ENCODE measurements around the gene KRT74. TPM values are rescaled to one million over a fixed set of nuclear protein-coding genes. Genes with fewer than 3 reads are reported as not detected.

The KRT74 gene
- total RNA-seq, 2 experiments from 2014 or later: not detected

GRCh38 chr12:52534482-52534881, 39.2 kb downstream of the KRT74 start:
- Mint-ChIP-seq H3K4me1 (no peaks in the 10 kb centered on the region), H3K27me3 (peaks cover 11% of the 10 kb centered on the region), H3K4me3 (no peak overlapping the region), H3K9me3 (ENCODE audit: low read depth) (no peaks in the 10 kb centered on the region), H3K36me3 (no peaks in the 10 kb centered on the region), H3K27ac (no peak overlapping the region)
- ATAC-seq: no peak
- no peak for DNase-seq
- CTCF ChIA-PET: no interaction called here

GRCh38 chr12:52533686-52534470, 39.8 kb downstream of the KRT74 start:
- Mint-ChIP-seq H3K27me3 (peaks cover 11% of the 10 kb centered on the region), H3K36me3 (no peaks in the 10 kb centered on the region), H3K9me3 (ENCODE audit: low read depth) (no peaks in the 10 kb centered on the region), H3K4me1 (no peaks in the 10 kb centered on the region), H3K4me3 (no peak overlapping the region), H3K27ac (no peak overlapping the region)
- DNase-seq: no peak
- no peak for ATAC-seq
- CTCF ChIA-PET: no interaction called here

GRCh38 chr12:52532636-52533035, 41.0 kb downstream of the KRT74 start:
- DNase-seq: no peak
- Mint-ChIP-seq H3K9me3 (ENCODE audit: low read depth) (no peaks in the 10 kb centered on the region), H3K4me3 (no peak overlapping the region), H3K36me3 (no peaks in the 10 kb centered on the region), H3K27me3 (peaks cover 4% of the 10 kb centered on the region), H3K27ac (no peak overlapping the region), H3K4me1 (no peaks in the 10 kb centered on the region)
- no peak for ATAC-seq
- CTCF ChIA-PET: interaction anchor here (1.2 kb wide), 1 partner anchor 347 kb away, joined by 3 read pairs; no protein-coding TSS in a partner anchor

- DNase-seq (no peak), ATAC-seq (no peak)
- no peaks in the 10 kb centered on the region for H3K9me3 Mint-ChIP-seq (ENCODE audit: low read depth)
- peaks cover 4% of the 10 kb centered on the region for H3K4me1 Mint-ChIP-seq
- H3K27ac Mint-ChIP-seq: no peak overlapping the region
- H3K36me3 Mint-ChIP-seq: no peaks in the 10 kb centered on the region
- H3K4me3 Mint-ChIP-seq: no peak overlapping the region
- peaks cover 2% of the 10 kb centered on the region for H3K27me3 Mint-ChIP-seq
- CTCF ChIA-PET: interaction anchor here (1.2 kb wide), 1 partner anchor 348 kb away, joined by 3 read pairs; no protein-coding TSS in a partner anchor
Measured at GRCh38 chr12:52531566-52532300, 41.9 kb downstream of the KRT74 start.

GRCh38 chr12:52530905-52531304, 42.7 kb downstream of the KRT74 start:
- Mint-ChIP-seq H3K27me3 (peaks cover 2% of the 10 kb centered on the region), H3K9me3 (ENCODE audit: low read depth) (no peaks in the 10 kb centered on the region), H3K27ac (no peak overlapping the region), H3K4me3 (no peak overlapping the region), H3K4me1 (peaks cover 9% of the 10 kb centered on the region), H3K36me3 (no peaks in the 10 kb centered on the region)
- no peak for ATAC-seq
- no peak for DNase-seq
- CTCF ChIA-PET: no interaction called here

GRCh38 chr12:52530366-52530765, 43.3 kb downstream of the KRT74 start:
- Mint-ChIP-seq H3K36me3 (no peaks in the 10 kb centered on the region), H3K4me3 (no peak overlapping the region), H3K9me3 (ENCODE audit: low read depth) (no peaks in the 10 kb centered on the region), H3K27ac (no peak overlapping the region), H3K27me3 (no peaks in the 10 kb centered on the region), H3K4me1 (peaks cover 9% of the 10 kb centered on the region)
- CTCF ChIA-PET: no interaction called here
- ATAC-seq: no peak
- DNase-seq: no peak

- Mint-ChIP-seq H3K36me3 (no peaks in the 10 kb centered on the region), H3K9me3 (ENCODE audit: low read depth) (no peaks in the 10 kb centered on the region), H3K27me3 (no peaks in the 10 kb centered on the region), H3K27ac (no peak overlapping the region), H3K4me1 (peaks cover 9% of the 10 kb centered on the region), H3K4me3 (no peak overlapping the region)
- DNase-seq: no peak
- ATAC-seq: no peak
- CTCF ChIA-PET: no interaction called here
Measured at GRCh38 chr12:52529846-52530245, 43.8 kb downstream of the KRT74 start.

- Mint-ChIP-seq H3K4me1 (peaks cover 9% of the 10 kb centered on the region), H3K36me3 (no peaks in the 10 kb centered on the region), H3K27ac (no peak overlapping the region), H3K27me3 (no peaks in the 10 kb centered on the region), H3K4me3 (no peak overlapping the region), H3K9me3 (ENCODE audit: low read depth) (no peaks in the 10 kb centered on the region)
- ATAC-seq (no peak), DNase-seq (no peak)
- CTCF ChIA-PET: interaction anchor here (0.8 kb wide), 1 partner anchor 351 kb away, joined by 3 read pairs; no protein-coding TSS in a partner anchor
Measured at GRCh38 chr12:52529417-52529816, 44.2 kb downstream of the KRT74 start.

- CTCF ChIA-PET: interaction anchor here (0.8 kb wide), 1 partner anchor 352 kb away, joined by 3 read pairs; no protein-coding TSS in a partner anchor
- no peaks in the 10 kb centered on the region for H3K27me3 Mint-ChIP-seq
- no peaks in the 10 kb centered on the region for H3K36me3 Mint-ChIP-seq
- no peak for ATAC-seq
- H3K9me3 Mint-ChIP-seq (ENCODE audit: low read depth): no peaks in the 10 kb centered on the region
- H3K27ac Mint-ChIP-seq: no peak overlapping the region
- no peak for DNase-seq
- no peak overlapping the region for H3K4me3 Mint-ChIP-seq
- H3K4me1 Mint-ChIP-seq: peaks cover 9% of the 10 kb centered on the region
Measured at GRCh38 chr12:52528641-52529143, 45.0 kb downstream of the KRT74 start.

GRCh38 chr12:52527121-52527800, 46.4 kb downstream of the KRT74 start:
- no peaks in the 10 kb centered on the region for H3K9me3 Mint-ChIP-seq (ENCODE audit: low read depth)
- ATAC-seq (no peak), DNase-seq (peak; percentile 38)
- no peak overlapping the region for H3K4me3 Mint-ChIP-seq
- no peak overlapping the region for H3K27ac Mint-ChIP-seq
- CTCF ChIA-PET: no interaction called here
- peaks cover 9% of the 10 kb centered on the region for H3K4me1 Mint-ChIP-seq
- H3K27me3 Mint-ChIP-seq: peaks cover 6% of the 10 kb centered on the region
- H3K36me3 Mint-ChIP-seq: no peaks in the 10 kb centered on the region

- Mint-ChIP-seq H3K36me3 (no peaks in the 10 kb centered on the region), H3K4me1 (peaks cover 9% of the 10 kb centered on the region), H3K4me3 (no peak overlapping the region), H3K27me3 (peaks cover 7% of the 10 kb centered on the region), H3K9me3 (ENCODE audit: low read depth) (no peaks in the 10 kb centered on the region), H3K27ac (no peak overlapping the region)
- ATAC-seq (peak; percentile 63), DNase-seq (peak; percentile 40)
- CTCF ChIA-PET: no interaction called here
Measured at GRCh38 chr12:52526511-52526951, 47.1 kb downstream of the KRT74 start.

GRCh38 chr12:52525661-52526499, 47.8 kb downstream of the KRT74 start:
- Mint-ChIP-seq H3K4me1 (peaks cover 9% of the 10 kb centered on the region), H3K36me3 (no peaks in the 10 kb centered on the region), H3K27me3 (peaks cover 7% of the 10 kb centered on the region), H3K9me3 (ENCODE audit: low read depth) (no peaks in the 10 kb centered on the region), H3K4me3 (no peak overlapping the region), H3K27ac (no peak overlapping the region)
- DNase-seq (peak; percentile 29), ATAC-seq (no peak)
- CTCF ChIA-PET: no interaction called here
